Dedifferentiated amniotic fluid mesenchymal stem cell (primary cell): Measurements from ENCODE around the gene CLDN11.

ENCODE experiments used
- DNase-seq: peaks from one replicate; pipeline ENCODE4 v3.0.0-alpha.2; 2016; ENCODE audit errors: extremely low spot score

Gene CLDN11

GRCh38 chr3:170470063-170471016 lies 51.7 kb downstream of the CLDN11 start:
- DNase-seq = peak; percentile 49

GRCh38 chr3:170471149-170471548 lies 52.5 kb downstream of the CLDN11 start:
- DNase-seq = no peak

GRCh38 chr3:170473358-170473757 lies 54.7 kb downstream of the CLDN11 start:
- DNase-seq = no peak

- no peak for DNase-seq
These were observed 56.5 kb downstream of the CLDN11 start for GRCh38 chr3:170475092-170475685.

DNA sequence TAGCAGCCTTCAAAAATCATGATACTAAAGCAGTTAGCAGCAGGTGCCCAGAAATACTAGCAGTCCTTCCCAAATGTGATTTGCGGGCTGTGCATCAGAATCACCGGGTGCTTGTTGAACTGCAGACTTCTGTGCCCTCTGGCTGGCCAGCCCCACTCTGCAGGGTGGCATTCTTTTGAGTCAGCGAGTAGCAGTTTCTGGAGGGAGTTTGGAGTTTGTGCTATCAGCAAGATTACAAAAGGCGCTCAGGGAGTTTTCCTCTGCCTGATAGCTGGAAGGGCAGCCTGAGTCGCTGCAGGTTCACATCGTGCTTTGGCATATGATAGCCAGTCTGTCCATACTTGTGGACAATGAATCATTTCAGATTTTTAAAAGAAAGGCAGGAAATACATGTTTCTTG lies 57.6 kb downstream of the CLDN11 start:
- DNase-seq = no peak

GRCh38 chr3:170477395-170477794 lies 58.7 kb downstream of the CLDN11 start:
- no peak for DNase-seq

DNA sequence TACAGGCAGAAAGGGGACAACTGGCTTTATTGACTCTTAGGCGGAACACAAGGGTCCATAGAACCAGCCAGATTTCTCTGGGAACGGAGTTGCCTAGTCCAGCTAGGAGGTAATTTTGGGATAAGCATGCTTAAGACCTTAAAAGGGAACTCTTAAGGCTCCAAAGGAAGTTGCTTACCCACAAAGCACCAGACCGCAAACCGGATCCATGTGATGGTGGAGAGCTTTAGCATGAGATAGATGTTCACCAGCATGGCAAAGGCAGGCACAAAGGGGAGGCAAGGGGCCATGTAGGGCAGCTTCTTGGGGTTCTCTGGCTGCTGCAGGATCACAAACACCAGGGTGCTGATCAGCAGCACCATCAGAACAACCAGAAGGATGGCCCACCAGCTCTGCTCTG lies 61.4 kb downstream of the CLDN11 start:
- DNase-seq = no peak

DNA sequence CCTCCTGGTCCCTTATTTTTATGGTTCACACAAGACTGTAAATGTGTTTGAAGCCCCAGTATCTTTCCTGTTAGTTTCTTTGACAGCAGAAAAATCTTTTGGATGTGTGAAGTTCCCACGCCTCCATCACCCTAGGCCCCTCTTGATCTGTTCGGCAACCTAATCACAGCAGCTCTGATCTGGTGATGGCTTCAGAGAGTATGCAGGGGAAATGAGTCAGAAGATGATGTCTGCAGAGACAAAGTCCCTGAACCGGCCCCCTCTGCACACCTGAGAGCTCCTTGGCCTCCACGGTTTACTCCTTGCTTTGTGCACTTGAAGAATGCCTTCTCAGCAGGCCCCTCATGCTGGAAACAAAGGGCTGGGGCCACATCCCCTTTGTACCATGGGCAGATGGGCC lies 63.5 kb downstream of the CLDN11 start:
- no peak for DNase-seq

DNA sequence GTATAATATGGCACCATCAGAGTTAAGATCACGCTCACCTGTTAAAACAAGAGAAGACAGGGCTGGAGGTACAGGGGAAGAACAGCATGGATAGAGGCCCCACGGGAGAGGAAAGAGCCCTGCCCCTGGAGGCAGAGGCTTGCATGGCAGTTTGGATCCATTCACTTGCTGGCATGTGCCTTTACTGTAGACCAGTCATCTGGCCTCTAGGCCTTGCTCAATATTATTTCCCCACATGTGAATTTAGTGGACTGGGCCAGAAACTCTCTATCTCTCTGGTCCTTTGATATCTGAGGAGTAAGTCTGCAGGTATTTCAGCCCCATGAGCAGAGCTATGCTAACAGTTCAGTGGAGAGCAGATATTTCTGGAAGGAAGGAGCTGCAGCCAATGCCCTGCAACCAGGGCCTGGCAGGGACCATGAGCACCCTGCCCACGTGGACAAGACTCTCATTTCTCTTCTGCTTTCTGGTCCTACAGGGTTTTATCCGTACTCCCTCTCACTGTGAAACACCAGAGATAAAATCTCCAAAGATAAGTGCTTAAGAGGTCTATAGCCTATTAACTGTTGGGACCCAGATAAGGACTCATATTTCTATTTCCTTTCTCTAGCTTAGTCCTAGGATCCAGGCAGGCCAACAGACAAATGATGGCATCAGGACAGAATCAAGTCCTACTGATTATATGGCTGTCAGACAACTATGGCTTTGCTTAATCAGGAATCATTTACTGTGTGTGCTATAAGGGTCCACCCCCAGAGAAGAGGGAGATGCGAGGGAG lies 65.0 kb downstream of the CLDN11 start:
- DNase-seq = no peak
